ENCODE data around the gene TRIM8. TPM values are rescaled to one million over a fixed set of nuclear protein-coding genes. Genes with fewer than 3 reads are reported as not detected.

The TRIM8 gene
- total and polyA plus RNA-seq, 5 experiments from 2014 or later = 27.5 to 67.3 (median 53.2) TPM

DNA sequence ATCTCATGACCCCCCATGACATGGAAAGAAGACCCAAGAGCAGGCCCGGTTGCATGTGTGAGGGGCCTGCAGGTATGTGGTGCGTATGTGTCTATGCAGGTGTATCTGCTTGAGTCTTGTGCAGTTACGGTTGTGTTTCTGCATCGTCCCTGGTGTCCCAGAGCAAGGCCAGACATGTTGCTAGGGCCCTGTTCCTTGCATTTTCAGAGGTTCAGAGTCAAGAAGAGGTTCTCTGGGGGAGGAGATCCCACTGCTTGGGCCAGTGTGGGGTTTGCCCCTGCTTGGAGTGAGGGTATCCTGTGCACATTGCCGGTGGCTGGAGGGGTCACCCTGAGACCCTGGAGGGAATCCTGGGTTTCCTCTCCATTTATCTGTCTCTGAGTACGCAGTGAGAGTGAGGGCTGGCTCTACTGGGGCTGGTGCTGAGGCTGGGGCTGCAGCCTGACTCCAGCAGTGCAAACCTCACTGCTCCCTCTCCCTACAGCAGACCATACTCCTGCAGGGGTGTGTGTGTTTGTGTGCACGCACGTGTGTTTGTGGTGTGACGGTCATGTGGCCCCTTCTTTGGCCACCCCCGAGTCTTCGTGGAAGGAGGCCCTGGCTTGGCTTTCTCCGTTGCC is 4.1 kb downstream of the TRIM8 start:
- ATAC-seq (no peak), DNase-seq (no peak)
- Mint-ChIP-seq H3K36me3 (peaks cover 0 to 10% (median 4%) of the 10 kb centered on the region in 3 donors), H3K27ac (peak overlapping the region; percentile 88 to 99 (median 97)), H3K9me3 (no peaks in the 10 kb centered on the region), H3K4me1 (peaks cover 53 to 78% (median 71%) of the 10 kb centered on the region in 4 donors), H3K4me3 (peak overlapping the region; percentile 92 to 99 (median 98)), H3K27me3 (no peaks in the 10 kb centered on the region)
- POLR2A ChIA-PET = interaction anchor here (6.3 to 15.9 kb wide), 2 partner anchors 18 to 66 kb away, joined by 24 to 624 read pairs; partner anchors contain the start of genes ARL3 and SFXN2

GRCh38 chr10:102648889-102649796 is 4.9 kb downstream of the TRIM8 start:
- Mint-ChIP-seq H3K4me3 (peak overlapping the region; percentile 92 to 99 (median 98)), H3K27me3 (no peaks in the 10 kb centered on the region), H3K9me3 (no peaks in the 10 kb centered on the region), H3K4me1 (peaks cover 58 to 85% (median 78%) of the 10 kb centered on the region in 4 donors), H3K27ac (peak overlapping the region; percentile 88 to 99 (median 97)), H3K36me3 (peaks cover 0 to 18% (median 6%) of the 10 kb centered on the region in 3 donors)
- DNase-seq (peak; percentile 23 to 75 (median 44)), ATAC-seq (peak; percentile 8 to 23)
- POLR2A ChIA-PET = interaction anchor here (0.5 to 15.9 kb wide), 3 partner anchors 13 to 65 kb away, joined by 4 to 624 read pairs (median 24); partner anchors contain the start of genes ARL3 and SFXN2

GRCh38 chr10:102649797-102650654 is 5.7 kb downstream of the TRIM8 start:
- DNase-seq (peak in 1 of 10 donors; percentile 49), ATAC-seq (no peak)
- Mint-ChIP-seq H3K4me1 (peaks cover 64 to 94% (median 85%) of the 10 kb centered on the region in 4 donors), H3K9me3 (no peaks in the 10 kb centered on the region), H3K27ac (peak overlapping the region; percentile 39 to 98 (median 92)), H3K36me3 (peaks cover 0 to 26% (median 6%) of the 10 kb centered on the region in 3 donors), H3K4me3 (peak overlapping the region; percentile 57 to 99 (median 96)), H3K27me3 (no peaks in the 10 kb centered on the region)
- POLR2A ChIA-PET = interaction anchor here (0.5 to 15.9 kb wide), 3 partner anchors 14 to 64 kb away, joined by 4 to 624 read pairs (median 24); partner anchors contain the start of genes ARL3 and SFXN2

DNA sequence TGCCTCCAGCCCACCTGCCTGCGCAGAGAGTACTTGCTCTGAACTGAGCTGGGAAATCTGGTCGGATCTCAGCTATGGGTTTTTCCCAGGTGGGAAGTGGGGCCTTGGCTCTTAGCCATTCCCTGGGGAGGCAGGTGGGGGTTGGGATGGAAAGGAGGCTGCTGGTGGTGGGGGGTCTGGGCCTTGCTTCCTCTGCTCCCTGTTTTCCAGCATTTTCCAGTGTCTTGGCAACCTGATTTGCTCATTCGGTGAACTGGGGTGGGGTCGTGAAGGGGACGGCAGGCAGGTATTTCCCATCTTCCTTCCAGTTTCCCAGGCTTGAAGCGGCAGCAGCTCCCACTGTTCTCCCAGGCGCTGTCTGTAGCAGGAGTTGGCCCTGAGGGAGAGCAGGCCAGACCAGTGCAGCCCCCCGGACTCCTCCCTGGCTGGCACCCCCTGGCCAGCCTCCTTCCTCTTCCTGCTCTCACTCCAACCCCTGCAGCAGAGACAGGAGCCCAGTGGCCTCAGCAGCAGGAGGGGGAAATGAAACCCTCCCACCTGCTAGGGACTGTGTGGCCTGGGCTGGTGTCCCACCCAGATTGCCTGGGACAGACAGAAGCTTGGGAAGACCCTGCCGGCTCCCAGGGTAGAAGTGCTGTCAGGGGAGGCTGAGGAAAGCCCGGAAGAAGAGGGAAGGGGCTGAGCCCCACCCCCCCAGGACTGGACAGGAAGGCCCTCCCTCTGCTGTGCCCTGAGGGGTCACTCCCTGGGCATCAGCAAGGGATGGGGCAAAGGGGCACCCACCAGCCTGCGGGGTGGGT is 6.6 kb downstream of the TRIM8 start:
- H3K27me3 Mint-ChIP-seq = no peaks in the 10 kb centered on the region
- H3K27ac Mint-ChIP-seq = peak overlapping the region; percentile 77 to 98 (median 94)
- POLR2A ChIA-PET = interaction anchor here (6.3 to 15.9 kb wide), 2 partner anchors 15 to 63 kb away, joined by 24 to 624 read pairs; partner anchors contain the start of genes ARL3 and SFXN2
- no peaks in the 10 kb centered on the region for H3K9me3 Mint-ChIP-seq
- peaks cover 61 to 99% (median 90%) of the 10 kb centered on the region in 4 donors for H3K4me1 Mint-ChIP-seq
- ATAC-seq (no peak), DNase-seq (peak in 1 of 10 donors; percentile 61)
- peaks cover 0 to 33% (median 6%) of the 10 kb centered on the region in 3 donors for H3K36me3 Mint-ChIP-seq
- H3K4me3 Mint-ChIP-seq = peak overlapping the region; percentile 26 to 98 (median 86)

- no peak for DNase-seq
- ATAC-seq = no peak
- peak overlapping the region; percentile 92 to 98 (median 96) for H3K27ac Mint-ChIP-seq
- peaks cover 0 to 41% (median 6%) of the 10 kb centered on the region in 3 donors for H3K36me3 Mint-ChIP-seq
- POLR2A ChIA-PET = interaction anchor here (0.6 to 29.2 kb wide), 4 partner anchors 0 to 193 kb away, joined by 3 to 624 read pairs (median 324); partner anchors contain the start of genes ARL3, SFXN2 and TRIM8
- peak overlapping the region; percentile 57 to 98 (median 86) for H3K4me3 Mint-ChIP-seq
- no peaks in the 10 kb centered on the region for H3K9me3 Mint-ChIP-seq
- no peaks in the 10 kb centered on the region for H3K27me3 Mint-ChIP-seq
- peaks cover 54 to 91% (median 86%) of the 10 kb centered on the region in 4 donors for H3K4me1 Mint-ChIP-seq
Observed at GRCh38 chr10:102651455-102652169, 7.3 kb downstream of the TRIM8 start.

GRCh38 chr10:102652170-102652916 is 8.1 kb downstream of the TRIM8 start:
- peaks cover 0 to 47% (median 6%) of the 10 kb centered on the region in 3 donors for H3K36me3 Mint-ChIP-seq
- H3K4me3 Mint-ChIP-seq = peak overlapping the region; percentile 57 to 98 (median 86)
- ATAC-seq (peak; percentile 40 to 48), DNase-seq (peak in 3 of 10 donors; percentile 33 to 40 (median 37))
- H3K4me1 Mint-ChIP-seq = peaks cover 52 to 84% (median 82%) of the 10 kb centered on the region in 4 donors
- peak overlapping the region; percentile 92 to 98 (median 96) for H3K27ac Mint-ChIP-seq
- POLR2A ChIA-PET = interaction anchor here (6.3 to 29.2 kb wide), 3 partner anchors 1 to 62 kb away, joined by 24 to 624 read pairs (median 624); partner anchors contain the start of genes ARL3, SFXN2 and TRIM8
- H3K27me3 Mint-ChIP-seq = no peaks in the 10 kb centered on the region
- H3K9me3 Mint-ChIP-seq = no peaks in the 10 kb centered on the region

DNA sequence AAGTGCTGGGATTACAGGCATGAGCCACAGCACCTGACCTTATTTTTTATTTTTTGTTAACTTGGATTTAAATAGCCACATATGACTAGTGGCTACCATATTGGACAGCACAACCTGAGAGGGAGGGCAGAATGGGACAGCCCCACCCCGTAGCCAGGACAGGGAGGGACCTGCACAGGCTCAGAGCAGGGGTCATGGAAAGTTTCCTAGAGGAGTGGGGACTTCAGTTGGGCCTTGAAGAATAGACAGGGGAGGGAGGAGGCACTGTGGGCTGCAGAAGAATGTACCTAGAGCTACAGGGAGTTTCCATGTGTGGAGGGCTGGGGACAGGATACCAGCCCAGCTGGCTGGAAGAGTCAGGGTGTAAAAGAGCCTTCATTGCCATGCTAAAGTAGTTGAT is 8.8 kb downstream of the TRIM8 start:
- Mint-ChIP-seq H3K9me3 (no peaks in the 10 kb centered on the region), H3K4me3 (peak overlapping the region; percentile 58 to 98 (median 86))

DNA sequence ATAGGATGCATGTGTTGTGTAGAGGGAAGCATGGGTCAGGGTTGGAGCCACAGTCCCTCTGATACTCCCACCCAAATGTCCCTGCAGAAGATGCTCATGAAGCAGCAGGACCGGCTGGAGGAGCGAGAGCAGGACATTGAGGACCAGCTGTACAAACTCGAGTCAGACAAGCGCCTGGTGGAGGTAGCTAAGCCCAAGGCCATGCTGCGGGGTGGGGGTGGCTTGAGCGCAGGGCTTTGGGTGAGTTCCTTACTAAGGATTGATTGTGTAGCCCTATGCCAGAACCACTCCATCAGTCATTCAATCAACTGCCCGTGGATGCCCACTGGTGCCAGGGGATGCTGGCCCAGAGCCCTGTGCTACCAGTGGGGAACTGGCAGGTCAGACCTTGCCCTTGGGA is 10.3 kb downstream of the TRIM8 start:
- Mint-ChIP-seq H3K4me1 (peaks cover 39 to 83% (median 80%) of the 10 kb centered on the region in 4 donors), H3K27ac (peak overlapping the region in 9 of 10 donors; percentile 76 to 98 (median 83))

More for the DNA sequence above, 8.8 kb downstream of the TRIM8 start:
- peak overlapping the region; percentile 93 to 98 (median 96) for H3K27ac Mint-ChIP-seq
- H3K27me3 Mint-ChIP-seq = no peaks in the 10 kb centered on the region
- H3K4me1 Mint-ChIP-seq = peaks cover 47 to 84% (median 81%) of the 10 kb centered on the region in 4 donors
- peaks cover 0 to 52% (median 6%) of the 10 kb centered on the region in 3 donors for H3K36me3 Mint-ChIP-seq
- ATAC-seq (no peak), DNase-seq (no peak)
- POLR2A ChIA-PET = interaction anchor here (6.3 to 29.2 kb wide), 3 partner anchors 2 to 61 kb away, joined by 24 to 624 read pairs (median 624); partner anchors contain the start of genes ARL3, SFXN2 and TRIM8

GRCh38 chr10:102654969-102655368 is 10.7 kb downstream of the TRIM8 start:
- POLR2A ChIA-PET = interaction anchor here (1.2 to 29.2 kb wide), 3 partner anchors 4 to 150 kb away, joined by 3 to 624 read pairs (median 624); partner anchors contain the start of gene TRIM8
- peak overlapping the region in 5 of 10 donors; percentile 25 to 98 (median 80) for H3K27ac Mint-ChIP-seq
- H3K4me3 Mint-ChIP-seq = no peak overlapping the region
- DNase-seq = no peak
- no peak for ATAC-seq
- peaks cover 0 to 52% (median 6%) of the 10 kb centered on the region in 3 donors for H3K36me3 Mint-ChIP-seq
- H3K27me3 Mint-ChIP-seq = no peaks in the 10 kb centered on the region
- H3K9me3 Mint-ChIP-seq = no peaks in the 10 kb centered on the region
- H3K4me1 Mint-ChIP-seq = peaks cover 38 to 85% (median 77%) of the 10 kb centered on the region in 4 donors

More for the DNA sequence above, 10.3 kb downstream of the TRIM8 start:
- ATAC-seq = no peak
- no peaks in the 10 kb centered on the region for H3K9me3 Mint-ChIP-seq
- DNase-seq = no peak
- peaks cover 0 to 52% (median 6%) of the 10 kb centered on the region in 3 donors for H3K36me3 Mint-ChIP-seq
- POLR2A ChIA-PET = interaction anchor here (0.6 to 29.2 kb wide), 4 partner anchors 3 to 150 kb away, joined by 3 to 624 read pairs (median 316); partner anchors contain the start of gene TRIM8
- peak overlapping the region in 2 of 10 donors; percentile 37 to 38 for H3K4me3 Mint-ChIP-seq
- no peaks in the 10 kb centered on the region for H3K27me3 Mint-ChIP-seq
